ENCODE measurements around the gene ARSA.

ARSA gene

DNA sequence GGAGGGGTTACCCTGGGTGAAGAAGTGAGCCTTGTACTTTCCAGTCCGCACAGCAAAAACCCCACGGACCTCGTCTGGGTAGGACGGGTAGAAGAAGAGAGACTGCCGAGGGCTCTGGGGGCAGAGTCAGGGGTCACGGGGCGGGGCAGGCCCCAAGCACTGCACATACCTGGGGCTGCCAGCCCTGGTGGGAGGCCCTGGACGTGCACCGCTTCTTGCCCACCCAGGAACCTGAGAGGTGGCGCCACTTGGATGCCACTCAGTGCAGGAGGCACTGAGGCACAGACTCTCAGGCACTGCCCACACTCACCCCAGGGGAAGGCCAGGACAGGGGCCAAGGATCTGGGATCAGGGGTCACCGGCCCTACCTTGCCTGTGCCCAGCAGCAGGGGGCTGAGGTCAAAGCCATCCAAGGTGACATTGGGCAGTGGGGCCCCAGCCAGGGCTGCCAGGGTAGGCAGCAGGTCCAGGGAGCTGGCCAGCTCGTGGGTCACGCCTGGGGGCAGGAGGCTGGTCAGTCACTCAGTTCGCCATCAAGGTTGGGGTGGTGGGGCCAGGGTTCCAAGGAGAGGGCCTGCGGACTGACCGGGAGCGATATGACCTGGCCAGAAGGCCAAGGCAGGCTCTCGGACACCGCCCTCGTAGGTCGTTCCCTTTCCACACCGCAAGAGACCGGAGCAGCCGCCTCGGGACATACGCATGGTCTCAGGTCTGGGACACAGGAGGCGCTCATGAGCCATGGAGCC, 2.2 kb downstream of the ARSA start:
- TF ChIP-seq CTCF (IDR thresholded peaks at IDR 0.05) = no peak

DNA sequence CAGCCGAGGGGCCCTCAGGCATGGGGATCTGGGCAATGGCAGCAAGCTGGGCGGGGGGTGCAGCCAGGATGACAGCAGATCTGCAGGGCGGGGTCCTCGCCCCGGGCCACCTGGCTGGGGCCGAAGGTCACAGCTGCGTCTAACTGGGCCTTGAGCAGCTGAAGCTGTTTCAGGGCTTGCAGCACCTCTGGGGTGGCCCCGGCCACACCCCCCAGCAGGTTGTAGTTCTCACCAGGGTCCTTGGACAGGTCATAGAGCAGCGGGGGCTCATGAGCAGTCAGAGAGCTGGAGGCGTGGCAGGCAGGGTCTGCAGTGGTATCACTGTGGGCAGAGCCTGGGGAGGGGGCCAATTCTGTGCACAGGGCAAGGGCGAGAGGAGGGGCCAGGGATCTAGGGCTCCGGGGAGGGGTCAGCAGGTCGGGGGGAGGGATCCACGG, 2.8 kb downstream of the ARSA start:
- no peak for TF ChIP-seq CTCF (IDR thresholded peaks at IDR 0.05)

DNA sequence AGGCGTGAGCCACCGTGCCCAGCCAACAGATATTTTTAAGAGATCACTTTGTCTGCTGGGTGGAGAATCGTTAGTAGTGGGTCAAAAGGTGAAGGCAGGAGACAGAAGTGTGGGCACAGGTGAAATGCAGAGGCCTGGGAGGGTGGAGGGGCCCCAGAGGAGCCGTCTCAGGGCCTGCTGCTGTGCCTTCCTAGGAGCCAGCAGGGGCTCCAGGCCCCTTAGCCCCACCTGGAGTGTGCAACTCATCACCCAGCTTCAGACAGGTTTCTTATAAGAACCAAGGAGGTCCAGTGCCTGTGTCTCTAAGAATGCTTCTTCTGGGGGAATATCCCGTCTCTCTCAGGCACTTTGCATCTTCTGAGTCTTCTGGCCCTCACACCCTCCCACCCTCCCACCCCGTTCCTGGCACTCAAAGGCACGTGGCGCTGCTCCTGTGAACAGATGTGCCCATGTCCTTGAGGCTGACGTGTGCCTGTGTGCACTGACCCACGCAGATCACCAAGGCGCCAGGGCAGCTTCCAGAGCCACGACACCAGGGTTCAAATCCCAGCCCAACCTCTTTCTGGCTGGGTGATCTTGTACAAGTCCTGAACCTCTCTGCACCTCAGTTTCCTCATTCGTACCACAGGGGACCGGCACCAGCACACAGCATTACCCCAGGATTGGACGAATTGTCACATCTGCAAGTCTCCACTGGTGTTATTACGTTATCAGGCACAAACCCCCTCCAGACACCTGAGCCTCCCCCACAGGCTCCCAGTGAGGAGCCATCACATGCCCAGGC, 3.4 kb downstream of the ARSA start:
- no peak for TF ChIP-seq CTCF (IDR thresholded peaks at IDR 0.05)

- no peak for TF ChIP-seq CTCF (IDR thresholded peaks at IDR 0.05)
Observed at GRCh38 chr22:50622723-50623327, 5.1 kb downstream of the ARSA start.

DNA sequence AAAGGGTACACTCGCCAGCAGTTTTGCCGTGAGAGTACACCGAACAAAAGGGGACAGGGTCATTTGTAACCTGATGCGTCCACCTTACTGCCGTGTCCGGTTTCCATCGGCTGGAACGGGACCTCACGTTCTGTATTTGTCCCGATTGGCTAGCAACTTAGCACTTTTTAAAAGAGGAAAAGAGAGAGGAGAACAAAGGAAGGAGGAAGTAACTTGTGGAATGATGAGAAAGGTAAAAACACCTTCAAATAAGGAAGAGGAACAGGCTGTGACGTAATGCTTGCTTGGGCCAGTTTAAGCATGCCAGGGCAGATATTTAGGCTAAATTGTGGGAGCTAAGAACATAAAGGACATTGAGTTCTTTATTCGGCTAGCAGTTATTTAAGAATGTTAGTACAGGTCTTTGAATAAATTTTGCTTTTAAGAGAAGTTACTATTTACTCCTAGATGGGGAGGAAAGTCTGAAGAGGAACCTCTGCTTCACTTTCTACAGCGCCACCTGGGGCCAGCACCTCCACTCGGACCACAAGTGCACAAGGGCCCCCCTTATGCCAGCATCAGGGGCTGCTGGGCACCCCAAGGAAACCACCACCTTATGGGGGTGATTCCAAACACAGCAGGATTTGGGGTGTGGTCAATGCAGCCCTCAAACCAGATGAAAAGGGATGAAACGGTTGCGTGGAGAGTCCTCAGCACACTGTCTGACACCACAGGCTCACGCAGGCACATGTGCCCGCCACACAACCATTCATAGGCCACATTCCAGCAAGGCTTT, 5.8 kb downstream of the ARSA start:
- TF ChIP-seq CTCF (IDR thresholded peaks at IDR 0.05) = peak; percentile 47; the same call in 1 of the 2 replicates

GRCh38 chr22:50621356-50621880, 6.5 kb downstream of the ARSA start:
- TF ChIP-seq CTCF (IDR thresholded peaks at IDR 0.05) = no peak
